Lower leg skin (tissue), 3 donors: ENCODE measurements around the gene GPC3.

Experiments used
- CTCF ChIP-seq, 3 donors: fragments of 450-650 bp; IDR thresholded peaks; one replicate each; pipeline ENCODE4 v1.5.1; 2016; ENCODE audit warnings: antibody characterized with exemption in 3 of 3, mild to moderate bottlenecking in 3 of 3, moderate library complexity in 2 of 3
- POLR2A ChIP-seq, 2 donors: fragments of 450-650 bp; IDR thresholded peaks; one replicate each; pipeline ENCODE4 v1.6.1; 2016 to 2017; ENCODE audit warnings: antibody characterized with exemption in 2 of 2, mild to moderate bottlenecking in 1 of 2, moderate library complexity in 1 of 2

GRCh38 chrX:133636009-133636408, 349.4 kb downstream of the GPC3 start:
- TF ChIP-seq CTCF (IDR thresholded peaks at IDR 0.05): no peak
- TF ChIP-seq POLR2A (IDR thresholded peaks at IDR 0.05): no peak
